Suppressor macrophage (primary cell): ENCODE data around the gene WDFY2.
A peak's percentile ranks its signal among the peaks of the same experiment; 100 is the strongest.
"Not testable (repeated sequence)": the region's sequence is repeated elsewhere in the genome, so short reads cannot be mapped to it uniquely, and the experiment has no call there.

ENCODE experiments used
- DNase-seq, 4 experiments: peaks; one replicate each; pipeline ENCODE4 v3.0.0-alpha.2; 2020 to 2022

Gene WDFY2

DNA sequence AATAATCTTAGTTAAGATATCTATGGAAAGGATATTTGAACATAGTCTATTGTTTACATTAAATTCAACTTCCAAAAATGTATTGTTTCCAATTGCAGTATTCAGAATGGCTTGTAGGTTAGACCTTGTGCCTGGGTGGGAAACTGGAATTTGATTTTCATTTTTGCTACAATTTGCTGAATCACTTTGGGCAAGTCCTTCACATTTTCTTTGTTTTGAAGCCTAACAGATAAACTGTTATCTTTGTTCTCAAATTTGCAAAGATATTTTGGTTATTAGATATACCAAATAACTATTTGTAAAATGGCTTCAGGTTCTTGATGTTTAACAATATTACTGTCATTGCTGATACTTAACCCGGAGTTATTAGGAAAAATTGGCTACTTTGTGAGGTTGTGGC lies 82.6 kb downstream of the WDFY2 start:
- DNase-seq = no peak

DNA sequence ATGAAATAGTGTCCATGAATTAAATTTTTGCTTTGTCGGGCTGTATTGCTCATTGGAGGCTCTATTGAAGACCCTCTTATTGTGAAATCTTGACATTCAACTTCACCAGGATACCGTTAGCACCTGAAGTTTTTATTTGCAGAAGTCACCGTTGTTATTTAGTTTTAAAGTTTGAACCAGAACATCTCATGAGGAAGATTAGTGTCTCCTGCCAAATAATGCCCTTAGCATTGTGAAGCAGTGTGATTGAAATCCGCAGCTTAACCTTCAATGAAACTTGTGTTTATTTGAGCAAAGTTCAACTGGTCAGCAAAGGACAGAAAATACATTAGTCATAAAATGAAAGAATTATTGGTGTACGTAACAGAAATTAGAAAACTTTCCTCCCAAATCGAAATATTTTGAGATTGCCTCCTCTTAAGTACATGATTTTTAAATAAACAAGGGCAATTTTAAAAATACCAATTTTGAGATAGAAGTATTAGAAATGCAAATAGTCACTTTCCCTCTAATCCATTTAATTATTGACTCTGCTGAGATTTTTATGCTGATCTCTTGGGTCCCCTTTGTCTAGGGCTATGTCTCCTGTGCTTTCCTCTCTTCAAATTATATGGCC lies 84.4 kb downstream of the WDFY2 start:
- DNase-seq = no peak

DNA sequence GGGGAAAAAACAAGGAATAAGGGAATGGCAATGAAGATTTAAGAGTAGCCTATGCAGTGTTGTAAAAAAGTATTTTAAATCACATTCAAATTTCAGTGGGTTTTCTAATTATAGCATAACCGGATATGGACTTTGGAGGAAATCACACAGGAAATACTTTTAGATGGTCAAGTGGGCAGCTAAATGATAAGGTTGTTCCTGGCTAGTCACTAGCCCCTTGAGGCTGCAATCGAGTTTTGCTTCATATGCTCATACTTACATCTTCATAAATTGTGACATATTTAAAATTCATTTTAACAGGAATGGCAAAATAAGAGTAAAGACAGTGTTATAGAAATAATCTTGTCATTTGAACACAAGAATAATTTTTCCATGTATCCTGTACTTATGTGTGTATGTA lies 88.9 kb downstream of the WDFY2 start:
- no peak for DNase-seq

DNA sequence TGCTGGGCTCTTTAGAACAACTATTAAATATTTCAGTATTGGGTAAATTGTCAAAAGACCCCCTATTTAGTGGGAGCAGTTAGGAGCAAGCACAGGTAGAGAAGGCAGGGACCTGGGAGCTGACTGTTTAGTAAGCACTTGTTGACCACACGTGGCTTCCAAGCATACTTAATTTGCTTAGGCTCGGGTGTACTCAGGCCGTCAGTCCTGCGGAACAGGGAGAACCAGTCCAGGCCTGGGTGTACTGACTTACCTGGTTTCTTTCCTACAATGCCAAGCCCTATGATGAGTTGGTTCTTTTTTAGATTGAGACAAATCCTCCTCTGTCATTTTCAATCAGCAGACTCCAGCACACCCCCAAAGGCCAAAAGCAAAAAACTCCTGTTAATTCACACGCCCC lies 90.0 kb downstream of the WDFY2 start:
- DNase-seq = no peak

DNA sequence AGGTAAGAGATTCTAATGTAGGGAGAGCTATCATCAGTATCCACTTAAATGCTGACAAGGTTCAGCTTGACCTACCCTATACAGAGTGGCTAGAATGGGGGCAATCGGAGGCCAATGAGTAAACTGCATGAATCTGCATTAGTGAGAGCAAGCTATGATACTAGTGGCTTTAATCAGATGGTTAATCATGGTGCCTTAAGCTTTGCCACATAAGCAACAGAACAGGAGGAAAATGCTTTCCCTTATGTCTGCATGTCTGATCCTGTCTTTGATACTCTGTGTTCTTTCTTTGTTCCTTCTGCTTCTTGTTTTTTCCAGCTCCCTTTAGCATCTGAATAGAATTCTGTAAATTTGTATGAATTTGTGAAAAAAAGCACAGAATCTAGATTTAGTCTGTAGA lies 91.1 kb downstream of the WDFY2 start:
- DNase-seq = no peak

DNA sequence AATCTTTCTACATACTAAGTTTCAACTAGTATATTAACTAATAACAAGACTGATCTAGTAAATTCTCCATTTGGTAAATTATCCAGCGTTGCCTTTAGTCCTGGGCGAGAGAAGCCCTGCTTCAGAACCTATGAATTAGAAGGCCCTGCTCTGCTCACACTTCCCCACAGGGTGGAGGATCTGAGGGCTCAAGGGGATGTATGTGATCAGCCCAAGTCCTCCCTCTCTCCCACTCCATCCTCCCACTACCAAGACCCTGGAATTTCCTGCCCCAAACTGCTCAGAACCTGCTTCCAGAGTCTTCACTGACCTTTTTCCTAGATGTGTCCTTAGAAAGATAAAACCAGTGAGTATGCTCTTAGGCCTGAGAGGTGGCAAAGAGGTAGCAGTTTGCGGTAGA lies 91.6 kb downstream of the WDFY2 start:
- no peak for DNase-seq

DNA sequence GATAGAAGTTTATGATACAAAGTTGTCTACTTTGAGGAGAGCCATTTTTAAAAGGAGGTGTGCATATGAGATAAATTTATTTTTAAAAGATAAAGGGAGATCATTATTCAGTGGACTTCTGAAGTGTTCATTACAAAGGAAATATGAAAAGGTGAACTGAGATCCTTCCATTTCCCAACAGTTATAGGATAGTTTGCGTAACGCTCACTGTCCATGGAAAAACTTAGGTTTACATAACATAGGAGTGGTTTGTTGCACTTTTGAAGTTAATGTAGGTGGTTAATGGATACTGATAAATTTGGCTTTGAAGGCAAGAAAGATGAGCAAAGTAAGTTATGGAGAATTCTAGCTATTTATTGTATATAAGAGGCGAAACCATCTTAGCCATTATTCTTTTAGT lies 92.5 kb downstream of the WDFY2 start:
- no peak for DNase-seq

DNA sequence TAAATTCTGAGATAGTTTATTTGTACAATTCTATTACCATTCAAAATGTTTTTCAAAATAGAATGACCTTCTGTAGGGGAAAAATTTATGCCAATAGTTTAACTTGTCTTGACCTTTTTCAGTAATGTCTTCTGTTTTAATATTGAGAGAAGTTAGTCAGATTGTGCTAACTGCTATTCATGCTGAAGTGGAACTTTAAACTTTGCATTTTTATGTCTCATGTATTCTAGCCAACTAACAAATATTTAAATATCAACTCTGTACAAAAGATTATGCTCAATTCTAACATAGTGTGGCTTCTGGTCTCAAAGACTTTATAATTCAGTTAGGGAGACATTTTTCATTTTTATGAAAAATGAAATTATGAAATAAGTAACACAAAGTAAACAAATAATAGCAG lies 94.2 kb downstream of the WDFY2 start:
- no peak for DNase-seq

DNA sequence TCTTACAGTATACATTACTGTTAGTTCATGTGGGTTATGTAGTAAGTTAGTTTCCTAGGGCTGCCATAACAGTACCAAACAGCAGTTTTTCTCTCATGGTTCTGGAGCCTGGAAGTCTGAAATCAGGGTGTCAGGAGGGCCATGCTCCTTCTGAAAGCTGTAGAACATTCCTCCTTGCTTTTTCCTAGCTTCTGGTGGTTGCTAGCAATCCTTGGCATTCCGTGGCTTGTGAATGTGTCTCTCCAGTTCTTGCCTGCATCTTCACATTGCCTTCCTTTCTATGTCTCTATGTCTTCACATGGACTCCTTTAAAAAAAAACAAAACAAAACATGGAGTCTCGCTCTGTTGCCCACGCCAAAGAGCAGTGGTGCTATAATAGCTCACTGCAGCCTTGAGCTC lies 95.4 kb downstream of the WDFY2 start:
- DNase-seq = no peak

DNA sequence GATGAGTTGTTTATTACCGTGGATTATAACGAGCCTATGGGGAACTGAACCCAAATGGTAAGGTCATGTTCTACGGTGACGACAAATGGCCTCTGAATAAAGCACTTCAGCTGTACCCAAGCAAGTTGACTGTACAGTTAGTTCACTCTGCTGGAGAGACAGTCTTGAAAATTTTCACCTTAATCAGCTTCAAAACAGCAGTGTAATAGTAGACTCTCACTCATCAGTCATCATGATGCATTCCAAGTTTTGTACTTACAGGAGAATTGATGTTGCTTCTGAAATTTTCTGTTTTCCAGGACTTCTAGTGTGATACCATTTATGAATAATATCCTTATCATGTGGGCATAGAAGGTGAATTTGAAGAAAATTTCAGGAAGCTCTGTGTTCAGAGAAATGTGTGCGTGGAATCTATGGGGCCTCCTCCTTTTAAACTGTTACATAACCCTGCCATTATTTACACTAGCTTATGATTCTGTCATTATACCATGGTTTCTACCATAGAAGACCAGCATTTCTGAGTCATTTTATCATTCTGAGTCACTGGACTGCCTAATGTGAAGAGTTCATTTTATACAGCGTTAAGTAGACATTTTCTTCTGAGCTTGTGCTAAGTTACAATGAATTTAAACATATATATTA lies 96.9 kb downstream of the WDFY2 start:
- peak in 1 of 4 experiments; percentile 16 for DNase-seq

DNA sequence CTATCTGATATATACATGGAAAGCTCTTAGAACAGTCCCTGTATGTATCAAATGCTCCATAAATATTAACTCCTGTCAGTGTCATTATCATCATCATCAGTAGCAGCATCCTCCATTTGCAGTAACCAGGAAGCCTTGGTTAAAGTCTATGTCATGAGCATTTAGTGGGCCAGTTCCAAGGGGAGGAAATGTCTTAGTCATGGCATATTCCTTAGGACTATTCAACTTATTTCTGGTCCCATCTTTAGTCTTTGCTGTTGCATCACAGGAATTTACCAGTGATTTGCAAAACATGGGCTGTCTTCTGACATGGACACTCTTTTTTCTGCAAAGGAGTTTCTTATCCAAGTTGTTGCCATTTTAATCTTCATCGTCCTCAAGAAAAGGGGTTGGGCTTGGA lies 98.4 kb downstream of the WDFY2 start:
- no peak for DNase-seq

DNA sequence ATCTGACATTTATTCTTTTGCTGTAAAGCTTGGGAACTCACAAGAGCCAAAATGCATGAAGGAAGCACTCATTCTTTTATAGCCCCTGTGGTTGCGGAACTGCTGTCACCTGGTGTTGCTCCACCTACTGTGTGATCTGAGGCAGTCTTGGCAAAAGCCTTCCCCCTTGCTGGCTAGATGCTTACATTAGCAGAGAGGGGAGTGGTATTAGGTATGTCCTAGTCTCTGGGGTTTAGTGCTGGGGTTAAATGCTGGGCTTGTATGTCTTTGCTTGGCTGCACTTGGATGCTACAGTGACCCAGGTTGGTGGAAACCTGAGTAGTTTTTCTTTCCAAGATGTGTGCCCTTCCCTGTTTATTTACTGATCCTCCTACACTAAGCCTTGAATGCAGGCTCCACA lies 99.3 kb downstream of the WDFY2 start:
- DNase-seq = no peak

DNA sequence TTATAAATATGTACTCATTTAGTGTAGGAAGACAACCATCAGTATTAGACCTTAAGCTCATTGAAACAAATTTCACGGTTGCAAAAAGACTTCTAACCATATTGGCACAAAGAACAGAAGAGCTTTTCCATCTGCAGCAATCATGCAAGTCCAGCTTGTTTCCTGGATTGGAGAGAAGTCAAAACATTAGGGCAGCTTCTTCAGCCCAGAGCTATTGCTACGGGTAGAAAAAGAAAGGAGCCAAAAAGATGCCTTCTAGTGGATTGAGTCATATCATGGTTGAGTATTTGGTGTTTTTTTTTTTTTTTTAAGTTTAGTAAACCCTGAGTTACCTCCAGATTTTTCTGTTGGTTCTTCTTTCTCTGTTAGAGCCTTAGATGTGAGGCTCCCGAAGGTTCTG lies 99.8 kb downstream of the WDFY2 start:
- DNase-seq = no peak

DNA sequence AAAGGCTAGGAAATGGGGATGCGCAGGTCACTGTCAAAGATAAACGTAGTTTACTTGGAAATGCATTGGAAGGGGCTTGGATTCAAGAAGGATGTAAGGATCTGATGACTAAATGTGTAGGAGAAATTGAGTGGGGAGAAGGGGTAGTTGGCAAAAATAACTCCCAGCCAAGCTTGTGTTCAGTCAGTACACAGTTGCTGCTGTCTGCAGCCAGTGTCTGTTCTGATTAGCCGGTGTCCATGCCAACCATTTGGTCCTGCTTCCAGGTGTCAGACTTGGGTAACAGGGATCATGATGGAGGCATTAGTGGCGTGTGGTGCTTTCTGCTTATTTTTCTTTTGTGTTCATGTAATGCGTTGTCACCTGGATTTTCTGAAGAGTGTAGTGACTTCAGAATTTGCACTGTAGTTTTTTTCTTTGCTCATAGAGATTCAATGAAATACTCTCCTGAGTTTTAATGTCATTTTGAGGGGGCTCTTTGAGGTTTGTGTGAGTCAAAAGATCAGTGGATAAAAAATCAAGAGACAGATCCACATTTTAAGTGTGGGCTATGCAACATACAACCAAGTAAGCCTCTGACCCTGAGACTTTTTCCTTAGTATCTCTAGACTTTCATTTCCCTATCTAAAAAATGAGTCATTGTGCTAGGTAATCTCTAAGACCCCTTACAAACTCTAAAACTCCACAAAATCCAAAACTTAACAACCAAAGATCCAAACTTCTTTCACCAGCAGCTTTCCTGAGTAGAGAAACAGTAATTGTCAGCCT lies 103.9 kb downstream of the WDFY2 start:
- no peak for DNase-seq

DNA sequence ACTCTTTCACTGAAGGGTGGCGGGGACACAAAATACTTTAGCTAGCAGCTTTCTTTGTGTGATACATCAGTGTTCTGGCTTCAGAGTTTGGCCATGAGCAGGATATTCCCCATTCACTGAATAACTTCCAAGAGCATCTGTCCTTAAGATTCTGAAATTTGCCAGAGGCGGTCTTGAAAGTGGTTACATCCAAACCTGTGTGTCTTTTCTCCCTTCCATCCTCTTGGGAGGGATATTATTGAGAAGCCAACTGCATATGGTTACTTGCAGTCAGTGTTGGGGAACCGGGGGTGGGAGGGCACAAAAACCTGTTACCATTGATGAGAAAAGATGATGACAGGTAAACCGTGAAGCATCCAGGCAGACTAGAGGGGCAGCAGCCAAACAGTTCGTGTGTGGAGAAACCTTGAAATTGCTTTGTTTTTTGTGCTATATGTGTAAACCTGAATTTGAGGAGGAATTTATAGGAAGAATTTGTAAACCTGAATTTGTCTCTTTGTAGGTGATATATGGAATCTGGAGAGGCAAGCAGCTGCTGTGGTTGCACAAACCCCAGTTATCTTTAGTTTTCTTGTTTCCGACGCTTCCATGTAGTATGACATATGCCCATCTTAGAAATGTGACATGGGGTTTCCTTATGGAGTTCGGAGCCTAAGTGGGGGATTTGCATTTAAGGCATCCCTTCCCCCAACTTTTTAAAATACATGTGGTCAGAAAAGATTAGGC lies 104.8 kb downstream of the WDFY2 start:
- DNase-seq = no peak

DNA sequence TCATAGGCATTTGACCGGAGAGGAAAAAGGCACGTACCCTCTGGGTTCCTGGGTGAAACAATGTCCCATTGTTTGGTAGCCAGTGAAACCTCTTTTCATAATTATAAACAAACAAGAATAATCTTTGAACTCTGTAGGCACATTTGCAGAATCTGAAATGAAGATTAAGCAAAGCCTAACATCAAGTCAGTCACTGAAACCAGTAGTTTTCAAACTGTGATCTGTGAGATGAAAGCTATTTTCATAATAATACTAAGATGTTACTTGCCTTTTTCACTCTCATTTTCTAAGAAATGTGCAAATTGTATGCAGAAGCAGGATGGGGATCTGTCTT lies 105.4 kb downstream of the WDFY2 start:
- no peak for DNase-seq

DNA sequence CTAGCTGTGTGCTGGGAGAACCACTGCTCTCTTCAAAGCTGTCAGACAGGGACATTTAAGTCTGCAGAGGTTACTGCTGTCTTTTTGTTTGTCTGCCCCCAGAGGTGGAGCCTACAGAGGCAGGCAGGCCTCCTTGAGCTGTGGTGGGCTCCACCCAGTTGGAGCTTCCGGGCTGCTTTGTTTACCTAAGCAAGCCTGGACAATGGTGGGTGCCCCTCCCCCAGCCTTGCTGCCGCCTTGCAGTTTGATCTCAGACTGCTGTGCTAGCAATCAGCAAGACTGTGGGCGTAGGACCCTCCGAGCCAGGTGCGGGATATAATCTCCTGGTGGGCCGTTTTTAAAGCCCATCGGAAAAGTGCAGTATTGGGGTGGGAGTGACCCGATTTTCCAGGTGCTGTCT lies 111.4 kb downstream of the WDFY2 start:
- DNase-seq = not testable (repeated sequence)

DNA sequence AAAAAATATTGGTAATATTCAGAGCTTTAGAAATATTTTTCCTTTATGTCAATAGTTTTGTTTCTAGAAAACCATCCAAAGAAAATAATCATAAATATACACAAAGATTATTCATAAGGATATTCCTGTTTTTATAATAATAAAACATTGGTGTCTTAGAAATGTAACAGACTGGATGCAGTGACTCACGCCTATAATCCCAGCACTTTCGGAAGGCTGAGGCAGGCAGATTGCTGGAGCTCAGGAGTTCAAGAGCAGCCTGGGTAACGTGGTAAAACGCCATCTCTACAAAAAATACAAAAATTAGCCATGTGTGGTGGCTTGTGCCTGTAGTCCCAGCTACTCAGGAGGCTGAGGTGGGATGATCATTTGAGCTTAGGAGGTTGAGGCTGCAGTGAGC lies 112.9 kb downstream of the WDFY2 start:
- DNase-seq = no peak

DNA sequence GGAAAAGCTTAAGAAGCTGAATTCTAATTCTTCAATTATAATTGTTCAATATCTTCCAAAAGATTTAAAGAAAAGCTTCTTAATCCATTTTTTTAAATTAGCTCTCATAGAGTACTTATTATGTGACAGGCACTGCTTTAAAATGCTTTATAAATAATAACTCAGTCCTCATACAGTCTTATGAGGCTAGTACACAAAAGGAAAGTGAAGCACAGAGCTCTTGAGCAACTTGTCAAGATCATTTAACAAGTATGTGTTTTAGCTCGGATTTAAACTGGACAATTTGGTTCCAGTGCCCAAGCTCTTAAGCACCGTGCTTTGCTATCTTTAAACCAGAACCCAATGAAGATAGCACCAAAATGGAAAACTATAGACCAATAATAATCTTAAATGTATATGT lies 113.6 kb downstream of the WDFY2 start:
- DNase-seq = no peak

DNA sequence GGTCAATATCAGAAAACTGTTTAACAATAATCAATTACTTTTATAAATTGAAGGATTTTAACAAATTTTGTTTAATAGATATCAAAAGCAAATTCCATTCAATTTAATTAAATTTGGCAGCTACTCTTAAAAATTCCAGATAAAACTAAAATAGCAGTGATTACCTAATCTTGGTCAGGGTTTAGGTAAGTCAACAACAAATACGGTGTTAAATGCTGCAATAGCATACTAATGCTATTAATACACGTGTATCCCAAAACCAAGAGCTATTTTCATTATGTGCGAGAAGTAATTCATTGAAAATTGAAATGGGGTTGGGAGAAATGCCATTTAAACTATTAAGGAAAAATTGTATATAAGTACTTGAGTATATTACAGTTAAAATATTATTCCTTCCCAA lies 114.1 kb downstream of the WDFY2 start:
- no peak for DNase-seq

DNA sequence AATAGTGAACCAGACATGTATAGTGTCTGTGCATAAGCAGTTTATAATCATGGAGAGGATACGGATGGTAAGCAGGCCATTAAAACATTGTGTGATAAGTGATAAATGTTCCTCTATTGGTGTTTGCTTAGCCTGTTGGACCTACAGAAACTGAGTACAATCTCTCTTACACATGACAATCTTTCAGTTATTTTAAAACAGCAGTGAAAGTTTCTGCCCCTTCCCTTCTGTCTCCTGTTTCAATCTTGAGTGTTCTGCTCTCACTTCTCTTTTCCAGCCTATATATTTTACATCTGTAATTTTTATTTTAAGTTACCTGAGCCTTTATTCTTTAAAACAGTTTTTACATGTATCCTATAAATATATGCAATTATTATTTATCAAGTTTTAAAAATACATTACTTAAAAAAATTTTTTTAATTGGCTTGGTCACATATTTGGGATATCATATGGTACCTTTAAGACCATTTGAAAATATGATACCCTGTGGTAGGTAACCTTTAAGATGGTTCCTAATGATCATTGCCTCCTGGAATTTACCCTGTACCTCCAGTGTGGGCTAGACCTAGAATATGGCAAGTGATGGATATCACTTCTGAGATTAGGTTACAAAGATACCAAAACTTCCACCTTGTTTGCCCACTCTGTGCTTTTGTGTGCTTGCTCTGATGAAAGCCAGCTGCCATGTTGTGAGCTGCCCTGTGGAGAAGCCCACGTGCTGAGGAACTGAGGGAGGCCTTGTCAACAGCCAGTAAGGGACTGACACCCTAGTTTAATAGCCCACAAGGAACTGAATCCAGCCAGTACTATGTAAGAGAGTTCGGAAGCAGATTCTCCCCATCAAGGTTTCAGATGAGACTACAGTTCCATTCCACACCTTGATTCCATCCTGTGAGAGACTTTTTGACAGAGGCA lies 120.4 kb downstream of the WDFY2 start:
- no peak for DNase-seq

DNA sequence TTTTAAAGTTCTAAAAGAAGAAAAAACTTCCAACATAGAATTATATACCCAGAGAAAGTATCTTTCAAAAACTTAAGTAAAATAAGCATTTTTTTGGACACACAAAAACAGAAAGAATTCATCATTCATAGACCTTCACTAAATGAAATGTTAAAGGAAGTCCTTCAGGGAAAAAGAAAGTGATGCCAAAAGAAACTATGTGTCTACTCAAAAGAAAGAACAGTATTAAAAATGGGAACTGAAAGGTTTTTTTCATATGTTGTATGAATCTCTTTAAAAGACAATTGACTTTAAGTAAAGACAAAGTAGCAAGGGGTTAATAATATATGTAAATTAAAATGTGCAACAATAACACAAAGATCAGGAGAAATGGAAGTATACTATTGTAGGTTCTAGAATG lies 123.2 kb downstream of the WDFY2 start:
- DNase-seq = no peak

DNA sequence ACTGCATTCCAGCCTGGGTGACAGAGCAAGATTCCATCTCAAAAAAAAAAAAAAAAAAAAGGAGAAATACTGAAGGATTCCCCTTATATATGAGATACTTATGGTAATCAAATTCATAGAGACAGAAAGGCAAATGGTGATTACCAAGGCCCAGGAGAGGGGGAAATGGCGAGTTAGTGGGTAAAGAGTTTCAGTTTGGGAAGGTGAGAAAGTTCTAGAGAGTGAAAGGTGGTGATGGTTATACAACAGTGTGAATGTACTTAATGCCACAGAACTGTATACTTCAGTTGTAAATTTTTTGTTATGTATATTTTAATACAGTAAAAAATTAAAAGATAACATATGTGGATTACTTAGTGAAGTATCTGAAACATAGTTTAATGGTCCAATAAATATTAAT lies 129.5 kb downstream of the WDFY2 start:
- DNase-seq = no peak
